Liver (tissue), 9 donors: Measurements from ENCODE around the gene IGF2BP2. TPM values are rescaled to one million over a fixed set of nuclear protein-coding genes. Genes with fewer than 3 reads are reported as not detected.

Experiments used
- DNase-seq: peaks from one replicate; pipeline ENCODE4 v3.0.0-alpha.2; 2017; ENCODE audit warnings: low spot score
- H3K27ac ChIP-seq, 2 donors: one replicate each; pipeline ENCODE4 v1.7.0; 2013; ENCODE audit warnings: inconsistent platforms in 2 of 2, low read length in 2 of 2, control low read depth in 1 of 2, low read depth in 1 of 2, mild to moderate bottlenecking in 1 of 2
- H3K27me3 ChIP-seq, 4 donors: one replicate each; pipeline versions ENCODE4 v1.6.1 to v1.7.0; 2013; ENCODE audit warnings: low read length in 3 of 4, inconsistent platforms in 1 of 4, mild to moderate bottlenecking in 1 of 4, moderate library complexity in 1 of 4; ENCODE audit not compliant: control insufficient read depth in 4 of 4, insufficient read depth in 4 of 4
- H3K36me3 ChIP-seq, 4 donors: one replicate each; pipeline versions ENCODE4 v1.6.1 to v1.7.0; 2013; ENCODE audit warnings: low read length in 3 of 4, mild to moderate bottlenecking in 3 of 4, low read depth in 1 of 4, moderate library complexity in 1 of 4; ENCODE audit not compliant: control insufficient read depth in 4 of 4, insufficient read depth in 3 of 4
- H3K4me1 ChIP-seq, 4 donors: one replicate each; pipeline versions ENCODE4 v1.6.1 to v1.7.0; 2013; ENCODE audit warnings: low read length in 3 of 4, mild to moderate bottlenecking in 3 of 4, moderate library complexity in 1 of 4; ENCODE audit not compliant: control insufficient read depth in 4 of 4, insufficient read depth in 4 of 4
- H3K4me3 ChIP-seq, 3 donors: one replicate each; pipeline versions ENCODE4 v1.6.1 to v1.7.0; 2013; ENCODE audit warnings: low read length in 3 of 3, control low read depth in 1 of 3, low read depth in 1 of 3, mild to moderate bottlenecking in 1 of 3
- H3K9ac ChIP-seq, 2 donors: one replicate each; pipeline ENCODE4 v1.7.0; 2013; ENCODE audit warnings: low read length in 2 of 2, mild to moderate bottlenecking in 2 of 2, moderate library complexity in 2 of 2, control low read depth in 1 of 2, low read depth in 1 of 2
- H3K9me3 ChIP-seq, 4 donors: one replicate each; pipeline versions ENCODE4 v1.6.1 to v1.7.0; 2013; ENCODE audit warnings: low read length in 3 of 4; ENCODE audit not compliant: control insufficient read depth in 4 of 4
- ATF3 ChIP-seq: IDR thresholded peaks from 2 replicates; pipeline ENCODE4 v1.6.1; 2016; ENCODE audit warnings: antibody characterized with exemption
- CTCF ChIP-seq: fragments of 150-350 bp; IDR thresholded peaks from 2 replicates; pipeline ENCODE4 v1.5.1; 2017; ENCODE audit warnings: improper control_type of control experiment, low read depth, low read length; ENCODE audit not compliant: missing input control
- EGR1 ChIP-seq, 2 donors: IDR thresholded peaks; 2 replicates each; pipeline ENCODE4 v1.6.1; 2016 to 2018; ENCODE audit warnings: antibody characterized with exemption in 2 of 2, low read depth in 2 of 2
- FOXA2 ChIP-seq: IDR thresholded peaks from 2 replicates; pipeline ENCODE4 v1.6.1; 2016; ENCODE audit warnings: antibody characterized with exemption
- HNF4G ChIP-seq: IDR thresholded peaks from 2 replicates; pipeline ENCODE4 v1.6.1; 2016; ENCODE audit warnings: antibody characterized with exemption
- JUND ChIP-seq, 2 donors: IDR thresholded peaks; 2 replicates each; pipeline ENCODE4 v1.6.1; 2016; ENCODE audit warnings: antibody characterized with exemption in 2 of 2
- MAX ChIP-seq: IDR thresholded peaks from 2 replicates; pipeline ENCODE4 v1.6.1; 2016; ENCODE audit warnings: antibody characterized with exemption
- NR2F2 ChIP-seq: IDR thresholded peaks from 2 replicates; pipeline ENCODE4 v1.6.1; 2016; ENCODE audit warnings: antibody characterized with exemption
- REST ChIP-seq: IDR thresholded peaks from 2 replicates; pipeline ENCODE4 v1.6.1; 2016; ENCODE audit warnings: antibody characterized with exemption, mild to moderate bottlenecking
- RXRA ChIP-seq, 2 donors: IDR thresholded peaks; 2 replicates each; pipeline ENCODE4 v1.6.1; 2017 to 2018; ENCODE audit warnings: antibody characterized with exemption in 2 of 2, mild to moderate bottlenecking in 1 of 2
- SP1 ChIP-seq: IDR thresholded peaks from 2 replicates; pipeline ENCODE4 v1.6.1; 2018; ENCODE audit warnings: antibody characterized with exemption, mild to moderate bottlenecking
- TAF1 ChIP-seq: conservative IDR thresholded peaks from 2 replicates; pipeline ENCODE4 v1.6.1; 2016; ENCODE audit warnings: antibody characterized with exemption, mild to moderate bottlenecking
- YY1 ChIP-seq: IDR thresholded peaks from 2 replicates; pipeline ENCODE4 v1.6.1; 2016; ENCODE audit warnings: antibody characterized with exemption, mild to moderate bottlenecking
- WGBS: extraction: QIAGEN DNeasy Blood & Tissue Kit; methylation state at CpG from one replicate; pipeline ENCODE4 v1.1.7; 2013; 5-methylcytosine and 5-hydroxymethylcytosine counted together
- polyA plus RNA-seq, 2 donors: library from polyadenylated mRNA; stranded (reverse) in 1 of 2; unstranded in 1 of 2; fragments of 200-250 nt in 1 of 2; fragments of >200 nt in 1 of 2; fragmentation: Nextera tagmentation in 1 of 2; extraction: Ambion mirVana in 1 of 2; gene quantifications; one replicate each; pipeline versions ENCODE4 v1.2.1 to v1.2.3, GENCODE V29; 2013 to 2015
- total RNA-seq, 2 donors: library from RNA; depleted of rRNA; stranded (reverse); fragments of >200 nt; gene quantifications; one replicate each; pipeline ENCODE4 v1.2.3, GENCODE V29; 2014
- TF ChIP-seq, protein P1 (sequence below): IDR thresholded peaks from 2 replicates; pipeline ENCODE4 v1.6.1; 2016; ENCODE audit warnings: antibody characterized with exemption
- donor health status: healthy.
- donor health status: healthy.
- donor health status: healthy.
- donor health status: healthy.
- donor health status: healthy.

Gene IGF2BP2
- total and polyA plus RNA-seq, 4 donors, result 0.67 to 35.0 (median 1.7) TPM

- H3K9ac ChIP-seq, result no peak overlapping the region
- DNase-seq, result no peak
- no peak overlapping the region for H3K4me3 ChIP-seq
- H3K9me3 ChIP-seq, result peaks cover 0 to 2% (median under 1%) of the 10 kb centered on the region in 4 donors
- no peaks in the 10 kb centered on the region for H3K4me1 ChIP-seq
- WGBS, result 96% methylated on average over 9 of the region's 9 CpGs
- TF ChIP-seq MAX (no peak), SP1 (no peak), EGR1 (IDR thresholded peaks at IDR 0.05; ENCODE audit: low read depth in 2 of 2) (no peak), FOXA2 (no peak), NR2F2 (no peak), RXRA (IDR thresholded peaks at IDR 0.05) (no peak), JUND (IDR thresholded peaks at IDR 0.05) (no peak), CTCF (no peak), TAF1 (no peak), HNF4G (no peak), ATF3 (no peak)
- TF ChIP-seq, protein P1, sequence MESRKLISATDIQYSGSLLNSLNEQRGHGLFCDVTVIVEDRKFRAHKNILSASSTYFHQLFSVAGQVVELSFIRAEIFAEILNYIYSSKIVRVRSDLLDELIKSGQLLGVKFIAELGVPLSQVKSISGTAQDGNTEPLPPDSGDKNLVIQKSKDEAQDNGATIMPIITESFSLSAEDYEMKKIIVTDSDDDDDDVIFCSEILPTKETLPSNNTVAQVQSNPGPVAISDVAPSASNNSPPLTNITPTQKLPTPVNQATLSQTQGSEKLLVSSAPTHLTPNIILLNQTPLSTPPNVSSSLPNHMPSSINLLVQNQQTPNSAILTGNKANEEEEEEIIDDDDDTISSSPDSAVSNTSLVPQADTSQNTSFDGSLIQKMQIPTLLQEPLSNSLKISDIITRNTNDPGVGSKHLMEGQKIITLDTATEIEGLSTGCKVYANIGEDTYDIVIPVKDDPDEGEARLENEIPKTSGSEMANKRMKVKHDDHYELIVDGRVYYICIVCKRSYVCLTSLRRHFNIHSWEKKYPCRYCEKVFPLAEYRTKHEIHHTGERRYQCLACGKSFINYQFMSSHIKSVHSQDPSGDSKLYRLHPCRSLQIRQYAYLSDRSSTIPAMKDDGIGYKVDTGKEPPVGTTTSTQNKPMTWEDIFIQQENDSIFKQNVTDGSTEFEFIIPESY, result no peak
- no peaks in the 10 kb centered on the region for H3K36me3 ChIP-seq
- H3K27me3 ChIP-seq, result no peaks in the 10 kb centered on the region
- no peak overlapping the region for H3K27ac ChIP-seq
Observed at GRCh38 chr3:185727873-185728272, 97.0 kb downstream of the IGF2BP2 start.

GRCh38 chr3:185726254-185726967 lies 98.4 kb downstream of the IGF2BP2 start:
- no peaks in the 10 kb centered on the region for H3K36me3 ChIP-seq
- H3K27me3 ChIP-seq, result no peaks in the 10 kb centered on the region
- peaks cover 0 to 2% (median under 1%) of the 10 kb centered on the region in 4 donors for H3K9me3 ChIP-seq
- TF ChIP-seq JUND (IDR thresholded peaks at IDR 0.05), result no peak
- TF ChIP-seq CTCF, result no peak
- TF ChIP-seq TAF1, result no peak
- no peak for TF ChIP-seq HNF4G
- no peak for TF ChIP-seq REST
- no peak for TF ChIP-seq ATF3
- no peak for TF ChIP-seq YY1
- no peak overlapping the region for H3K9ac ChIP-seq
- WGBS, result 85% methylated on average over 6 of the region's 6 CpGs
- no peak overlapping the region for H3K27ac ChIP-seq
- no peak overlapping the region for H3K4me3 ChIP-seq
- no peak for DNase-seq
- no peaks in the 10 kb centered on the region for H3K4me1 ChIP-seq
